HepG2 (cell line): ENCODE measurements around the gene ADH4. TPM values are rescaled to one million over a fixed set of nuclear protein-coding genes. Genes with fewer than 3 reads are reported as not detected.

Experiments
- ATAC-seq: fragments of 200-7000 bp; cut with Tn5 transposase; 3 replicates; pipeline ENCODE4 v1.9.1; 2020; ENCODE audit warnings: mild to moderate bottlenecking, moderate library complexity
- BruUV-seq: library from RNA; stranded (reverse); fragments of 400-500 nt; replicated peaks from 2 replicates; lab custom pipeline; 2021; lab: Mats Ljungman, UMichigan
- CTCF ChIA-PET: fragments of 300-600 bp; formaldehyde crosslinking; extraction: SDS; loops from one replicate; lab custom pipeline; 2021; ENCODE audit warnings: low total read pairs, inconsistent platforms, low intra/inter-chr PET ratio; lab: Yijun Ruan, JAX
- POLR2A ChIA-PET: fragments of 350-600 bp; sonication (Branson Sonifier 250); formaldehyde crosslinking; loops from one replicate; lab custom pipeline; 2020; ENCODE audit warnings: antibody characterized with exemption, inconsistent platforms; lab: Yijun Ruan, JAX
- DNase-seq: peaks from one replicate; pipeline ENCODE4 v3.0.0-alpha.2; 2015; ENCODE audit warnings: low spot score
- FAIRE-seq: peaks from 3 replicates; lab custom pipeline; 2011; peaks lifted over from hg19 to GRCh38; lab: Jason Lieb, UNC
- H2AFZ ChIP-seq: one replicate; pipeline ENCODE4 v1.6.1; 2011; ENCODE audit warnings: low read length, inconsistent platforms
- H3K27ac ChIP-seq: fragments of 300-600 bp; 3 replicates; pipeline ENCODE4 v1.8.0; 2011; ENCODE audit warnings: mixed run types, mild to moderate bottlenecking, mixed read lengths, low read length, inconsistent platforms; ENCODE audit not compliant: insufficient read depth; ENCODE audit errors: extremely low read length
- H3K27me3 ChIP-seq, 2 experiments: fragments of 200-600 bp in 1 of 2; 2 replicates in 1 of 2; 3 replicates in 1 of 2; pipeline versions ENCODE4 v1.6.0 to v1.8.0; 2011; ENCODE audit warnings: low read length in 2 of 2, mild to moderate bottlenecking in 2 of 2, moderate library complexity in 2 of 2, inconsistent platforms in 1 of 2; ENCODE audit not compliant: insufficient read depth in 2 of 2, control insufficient read depth in 1 of 2
- H3K36me3 ChIP-seq, 2 experiments: fragments of 200-600 bp in 1 of 2; replicated peaks in 1 of 2; 2 replicates in 1 of 2; 3 replicates in 1 of 2; pipeline versions ENCODE4 v1.5.1 to v1.8.0; 2011; ENCODE audit warnings: low read length in 2 of 2, inconsistent platforms in 1 of 2; ENCODE audit not compliant: insufficient read depth in 2 of 2, control insufficient read depth in 1 of 2
- H3K4me1 ChIP-seq: 2 replicates; pipeline ENCODE4 v1.5.1; 2012; ENCODE audit warnings: low read length, inconsistent platforms; ENCODE audit not compliant: insufficient read depth
- H3K4me2 ChIP-seq: 2 replicates; pipeline ENCODE4 v1.6.0; 2011; ENCODE audit warnings: low read depth, low read length, inconsistent platforms
- H3K4me3 ChIP-seq, 3 experiments: fragments of 200-600 bp in 1 of 3; sonication (generic), shearing (Covaris generic) in 1 of 3; replicated peaks in 1 of 3; 2 replicates each; pipeline ENCODE4 v1.5.1; 2011 to 2016; ENCODE audit warnings: low read length in 3 of 3, inconsistent platforms in 2 of 3, low read depth in 2 of 3, mild to moderate bottlenecking in 2 of 3, control low read depth in 1 of 3, mixed read lengths in 1 of 3; ENCODE audit not compliant: insufficient read depth in 1 of 3
- H3K79me2 ChIP-seq: one replicate; pipeline ENCODE4 v1.6.1; 2011; ENCODE audit warnings: low read length, inconsistent platforms; ENCODE audit not compliant: insufficient read depth
- H3K9ac ChIP-seq: 2 replicates; pipeline ENCODE4 v1.6.0; 2011; ENCODE audit warnings: mild to moderate bottlenecking, low read depth, low read length, inconsistent platforms; ENCODE audit not compliant: insufficient read depth
- H3K9me3 ChIP-seq: 2 replicates; pipeline ENCODE4 v1.5.1; 2012; ENCODE audit warnings: mild to moderate bottlenecking, low read length
- H4K20me1 ChIP-seq: 2 replicates; pipeline ENCODE4 v1.6.0; 2011; ENCODE audit warnings: inconsistent platforms, mild to moderate bottlenecking, low read length, moderate library complexity; ENCODE audit not compliant: insufficient read depth
- ATAD3A ChIP-seq: sonication (generic); formaldehyde crosslinking; IDR thresholded peaks from 2 replicates; pipeline ENCODE4 v1.4.0; 2020; ENCODE audit warnings: missing genetic modification reagents
- FLYWCH1 ChIP-seq: sonication (generic); formaldehyde crosslinking; IDR thresholded peaks from 2 replicates; pipeline ENCODE4 v1.8.1; 2023; ENCODE audit warnings: mild to moderate bottlenecking, missing genetic modification reagents
- JUN ChIP-seq: sonication (generic); formaldehyde crosslinking; IDR thresholded peaks from 2 replicates; pipeline ENCODE4 v1.4.0; 2020; ENCODE audit warnings: mild to moderate bottlenecking, missing genetic modification reagents
- MAFK ChIP-seq, 2 experiments: IDR thresholded peaks in 1 of 2; conservative IDR thresholded peaks in 1 of 2; 2 replicates each; pipeline ENCODE4 v1.6.1; 2011; ENCODE audit warnings: improper control_type of control experiment in 2 of 2, low read length in 2 of 2
- NCOA5 ChIP-seq: sonication (generic); formaldehyde crosslinking; IDR thresholded peaks from 2 replicates; pipeline ENCODE4 v1.4.0; 2020; ENCODE audit warnings: missing genetic modification reagents
- NFKB2 ChIP-seq: sonication (generic); formaldehyde crosslinking; IDR thresholded peaks from 2 replicates; pipeline ENCODE4 v1.4.0; 2020; ENCODE audit warnings: missing genetic modification reagents, borderline replicate concordance
- ZNF432 ChIP-seq: sonication (generic); formaldehyde crosslinking; IDR thresholded peaks from 2 replicates; pipeline ENCODE4 v1.5.0; 2020; ENCODE audit warnings: missing genetic modification reagents, mild to moderate bottlenecking, borderline replicate concordance
- ZNF674 ChIP-seq: sonication (generic); formaldehyde crosslinking; IDR thresholded peaks from 2 replicates; pipeline ENCODE4 v1.5.0; 2020; ENCODE audit warnings: low read depth, mild to moderate bottlenecking, missing genetic modification reagents
- WGBS: methylation state at CpG from one replicate; pipeline ENCODE4 v1.1.6; 2017; ENCODE audit warnings: low lambda C conversion rate; 5-methylcytosine and 5-hydroxymethylcytosine counted together
- in situ Hi-C: cut with HindIII; loops from 2 replicates; pipeline ENCODE4 v1.10.0; 2017; ENCODE audit warnings: low pct_unique_long_range_greater_than_20kb; ENCODE audit not compliant: extremely low pct_ligation_motif_present
- intact Hi-C: fragments of 100-400 bp; cut with micrococcal nuclease; formaldehyde crosslinking; loops from one replicate; pipeline ENCODE4 v1.10.0; 2022; ENCODE audit not compliant: unreplicated experiment
- polyA plus RNA-seq, 8 experiments: library from polyadenylated mRNA; depleted of rRNA in 3 of 8; stranded (reverse) in 7 of 8; unstranded in 1 of 8; fragments of >200 nt; fragmentation: Illumina TruSeq in 4 of 8; extraction: Trizol in 4 of 8; gene quantifications; 2 replicates each; pipeline versions ENCODE4 v1.2.1 to v1.2.3, GENCODE V29; 2011 to 2016; ENCODE audit warnings: low read depth in 4 of 8, missing spikeins in 1 of 8, mixed read lengths in 1 of 8; ENCODE audit not compliant: insufficient read depth in 1 of 8
- total RNA-seq, 5 experiments: library from RNA; depleted of rRNA; stranded (reverse); fragments of >200 nt; fragmentation: Illumina TruSeq; extraction: Trizol; gene quantifications; 2 replicates each; pipeline ENCODE4 v1.2.3, GENCODE V29; 2016; ENCODE audit warnings: low read depth in 1 of 5
- TF ChIP-seq, protein P1 (sequence below): sonication (generic); formaldehyde crosslinking; IDR thresholded peaks from 2 replicates; pipeline ENCODE4 v1.8.0; 2022; ENCODE audit warnings: missing genetic modification reagents, mild to moderate bottlenecking, inconsistent platforms, borderline replicate concordance
- TF ChIP-seq, protein P2 (sequence below): sonication (generic); formaldehyde crosslinking; conservative IDR thresholded peaks from 2 replicates; pipeline ENCODE4 v1.8.1; 2023; ENCODE audit warnings: missing genetic modification reagents
- TF ChIP-seq, protein P3 (sequence below): sonication (generic); formaldehyde crosslinking; IDR thresholded peaks from 2 replicates; pipeline ENCODE4 v1.4.0; 2020; ENCODE audit warnings: mild to moderate bottlenecking, missing genetic modification reagents

The ADH4 gene
- total and polyA plus RNA-seq, 2 of the 13 experiments (the other 11 are each of a cell fraction or from before 2014, with no cell fraction given): 24.3 to 31.1 TPM

DNA sequence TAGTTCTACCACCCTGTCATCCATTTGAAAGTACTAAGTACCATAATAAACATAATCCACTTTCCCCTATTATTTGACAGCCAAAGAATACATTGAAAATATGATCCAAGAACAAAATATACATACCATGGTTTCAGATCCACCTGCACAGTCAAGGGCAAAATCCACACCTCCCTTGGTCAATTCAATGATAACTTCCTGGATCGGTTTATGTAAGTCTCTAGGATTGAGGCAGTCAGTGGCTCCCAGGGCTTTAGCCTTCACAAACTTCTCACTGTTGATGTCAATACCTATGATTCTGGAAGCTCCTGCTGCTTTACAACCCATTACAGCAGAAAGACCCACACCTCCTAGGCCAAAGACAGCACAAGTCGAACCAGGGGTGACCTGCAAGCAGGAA lies 12.7 kb downstream of the ADH4 start:
- no peak overlapping the region for H3K9ac ChIP-seq
- 47% methylated on average over 2 of the region's 2 CpGs for WGBS
- in situ Hi-C loops (no loop called here), intact Hi-C loops (no loop called here)
- POLR2A ChIA-PET: interaction anchor here (1.5 to 2.3 kb wide), 2 partner anchors 13 to 272 kb away, joined by 4 to 8 read pairs; partner anchors contain the start of gene ADH4
- no peak overlapping the region for H3K27ac ChIP-seq
- CTCF ChIA-PET: no interaction called here
- no peak overlapping the region for H3K4me3 ChIP-seq
- H4K20me1 ChIP-seq: no peaks in the 10 kb centered on the region
- BruUV-seq: no TSS peak
- peaks cover 1 to 6% of the 10 kb centered on the region in 2 experiments; a peak in 4 of 5 replicates for H3K36me3 ChIP-seq
- FAIRE-seq: no peak
- H3K4me1 ChIP-seq: no peaks in the 10 kb centered on the region
- TF ChIP-seq, protein P1, sequence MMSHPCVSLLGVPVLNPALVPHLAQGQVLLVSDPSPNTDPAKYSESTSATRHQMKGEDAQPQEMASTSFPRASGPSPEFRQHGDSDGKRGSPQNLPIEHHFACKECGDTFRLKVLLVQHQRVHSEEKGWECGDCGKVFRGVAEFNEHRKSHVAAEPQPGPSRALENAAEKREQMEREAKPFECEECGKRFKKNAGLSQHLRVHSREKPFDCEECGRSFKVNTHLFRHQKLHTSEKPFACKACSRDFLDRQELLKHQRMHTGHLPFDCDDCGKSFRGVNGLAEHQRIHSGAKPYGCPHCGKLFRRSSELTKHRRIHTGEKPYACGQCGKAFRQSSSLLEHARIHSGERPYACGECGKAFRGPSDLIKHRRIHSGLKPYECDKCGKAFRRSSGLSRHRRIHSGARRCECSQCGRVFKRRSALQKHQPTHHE (CRISPR knock-in tag): no peak
- TF ChIP-seq FLYWCH1 (CRISPR knock-in tag) (no peak), ZNF674 (CRISPR knock-in tag) (no peak), ATAD3A (no peak), ZNF432 (CRISPR knock-in tag) (no peak), NFKB2 (CRISPR knock-in tag) (no peak)
- no peak overlapping the region for H3K4me2 ChIP-seq
- peaks cover 11% of the 10 kb centered on the region; the same call in 1 of the 2 replicates for H3K9me3 ChIP-seq
- ATAC-seq: no peak
- H2AFZ ChIP-seq: no peak overlapping the region
- H3K79me2 ChIP-seq: no peaks in the 10 kb centered on the region
- H3K27me3 ChIP-seq: no peaks in the 10 kb centered on the region
- no peak for DNase-seq

DNA sequence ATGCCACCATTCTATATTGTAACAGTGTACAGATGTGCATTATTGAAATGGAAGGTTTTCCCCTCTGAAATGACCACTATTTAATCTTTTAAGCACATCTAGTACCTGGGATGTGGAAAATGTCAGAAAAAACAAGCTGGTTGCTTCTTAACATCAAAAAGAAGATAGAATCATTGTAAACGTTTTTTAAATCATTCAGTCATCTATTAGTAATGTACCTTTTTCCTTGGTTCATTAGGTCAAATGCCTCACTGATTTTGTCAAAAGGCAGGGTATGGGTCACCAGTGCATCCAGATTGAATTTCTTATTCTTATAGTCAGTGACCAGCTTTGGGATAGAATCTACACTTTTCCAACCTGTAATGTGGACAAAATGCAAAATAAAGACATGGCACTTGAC lies 17.7 kb downstream of the ADH4 start:
- ChIA-PET POLR2A (no interaction called here), CTCF (no interaction called here)
- Histone ChIP-seq H3K9ac (no peak overlapping the region), H3K4me3 (no peak overlapping the region), H3K4me2 (no peak overlapping the region), H3K9me3 (peaks cover 11% of the 10 kb centered on the region; the same call in 1 of the 2 replicates), H3K27ac (no peak overlapping the region), H3K27me3 (no peaks in the 10 kb centered on the region), H3K79me2 (no peaks in the 10 kb centered on the region), H2AFZ (no peak overlapping the region), H4K20me1 (no peaks in the 10 kb centered on the region), H3K36me3 (peaks cover 2 to 11% of the 10 kb centered on the region in 2 experiments; a peak in 3 of 5 replicates), H3K4me1 (no peaks in the 10 kb centered on the region)
- intact Hi-C loops (no loop called here), in situ Hi-C loops (no loop called here)
- no TSS peak for BruUV-seq
- FAIRE-seq (no peak), ATAC-seq (no peak), DNase-seq (no peak)
- 79% methylated on average over 1 of the region's 1 CpG for WGBS
- TF ChIP-seq MAFK (conservative IDR thresholded peaks at IDR 0.05 in 1 of 2, IDR thresholded peaks at IDR 0.05 in 1 of 2; ENCODE audit: low read length in 2 of 2) (no peak), NCOA5 (CRISPR knock-in tag) (no peak), JUN (no peak)
- TF ChIP-seq, protein P2, sequence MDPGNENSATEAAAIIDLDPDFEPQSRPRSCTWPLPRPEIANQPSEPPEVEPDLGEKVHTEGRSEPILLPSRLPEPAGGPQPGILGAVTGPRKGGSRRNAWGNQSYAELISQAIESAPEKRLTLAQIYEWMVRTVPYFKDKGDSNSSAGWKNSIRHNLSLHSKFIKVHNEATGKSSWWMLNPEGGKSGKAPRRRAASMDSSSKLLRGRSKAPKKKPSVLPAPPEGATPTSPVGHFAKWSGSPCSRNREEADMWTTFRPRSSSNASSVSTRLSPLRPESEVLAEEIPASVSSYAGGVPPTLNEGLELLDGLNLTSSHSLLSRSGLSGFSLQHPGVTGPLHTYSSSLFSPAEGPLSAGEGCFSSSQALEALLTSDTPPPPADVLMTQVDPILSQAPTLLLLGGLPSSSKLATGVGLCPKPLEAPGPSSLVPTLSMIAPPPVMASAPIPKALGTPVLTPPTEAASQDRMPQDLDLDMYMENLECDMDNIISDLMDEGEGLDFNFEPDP (CRISPR knock-in tag): no peak
- TF ChIP-seq, protein P3, sequence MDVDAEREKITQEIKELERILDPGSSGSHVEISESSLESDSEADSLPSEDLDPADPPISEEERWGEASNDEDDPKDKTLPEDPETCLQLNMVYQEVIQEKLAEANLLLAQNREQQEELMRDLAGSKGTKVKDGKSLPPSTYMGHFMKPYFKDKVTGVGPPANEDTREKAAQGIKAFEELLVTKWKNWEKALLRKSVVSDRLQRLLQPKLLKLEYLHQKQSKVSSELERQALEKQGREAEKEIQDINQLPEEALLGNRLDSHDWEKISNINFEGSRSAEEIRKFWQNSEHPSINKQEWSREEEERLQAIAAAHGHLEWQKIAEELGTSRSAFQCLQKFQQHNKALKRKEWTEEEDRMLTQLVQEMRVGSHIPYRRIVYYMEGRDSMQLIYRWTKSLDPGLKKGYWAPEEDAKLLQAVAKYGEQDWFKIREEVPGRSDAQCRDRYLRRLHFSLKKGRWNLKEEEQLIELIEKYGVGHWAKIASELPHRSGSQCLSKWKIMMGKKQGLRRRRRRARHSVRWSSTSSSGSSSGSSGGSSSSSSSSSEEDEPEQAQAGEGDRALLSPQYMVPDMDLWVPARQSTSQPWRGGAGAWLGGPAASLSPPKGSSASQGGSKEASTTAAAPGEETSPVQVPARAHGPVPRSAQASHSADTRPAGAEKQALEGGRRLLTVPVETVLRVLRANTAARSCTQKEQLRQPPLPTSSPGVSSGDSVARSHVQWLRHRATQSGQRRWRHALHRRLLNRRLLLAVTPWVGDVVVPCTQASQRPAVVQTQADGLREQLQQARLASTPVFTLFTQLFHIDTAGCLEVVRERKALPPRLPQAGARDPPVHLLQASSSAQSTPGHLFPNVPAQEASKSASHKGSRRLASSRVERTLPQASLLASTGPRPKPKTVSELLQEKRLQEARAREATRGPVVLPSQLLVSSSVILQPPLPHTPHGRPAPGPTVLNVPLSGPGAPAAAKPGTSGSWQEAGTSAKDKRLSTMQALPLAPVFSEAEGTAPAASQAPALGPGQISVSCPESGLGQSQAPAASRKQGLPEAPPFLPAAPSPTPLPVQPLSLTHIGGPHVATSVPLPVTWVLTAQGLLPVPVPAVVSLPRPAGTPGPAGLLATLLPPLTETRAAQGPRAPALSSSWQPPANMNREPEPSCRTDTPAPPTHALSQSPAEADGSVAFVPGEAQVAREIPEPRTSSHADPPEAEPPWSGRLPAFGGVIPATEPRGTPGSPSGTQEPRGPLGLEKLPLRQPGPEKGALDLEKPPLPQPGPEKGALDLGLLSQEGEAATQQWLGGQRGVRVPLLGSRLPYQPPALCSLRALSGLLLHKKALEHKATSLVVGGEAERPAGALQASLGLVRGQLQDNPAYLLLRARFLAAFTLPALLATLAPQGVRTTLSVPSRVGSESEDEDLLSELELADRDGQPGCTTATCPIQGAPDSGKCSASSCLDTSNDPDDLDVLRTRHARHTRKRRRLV (CRISPR knock-in tag): no peak
